CD4-positive, alpha-beta T cell (primary cell): ENCODE results near the gene USP15. TPM values are rescaled to one million over a fixed set of nuclear protein-coding genes. Genes with fewer than 3 reads are reported as not detected.

Experiments used
- ATAC-seq: fragments of 200-7000 bp; cut with Tn5 transposase; one replicate; pipeline ENCODE4 v1.10.0; 2022; ENCODE audit warnings: mild to moderate bottlenecking; ENCODE audit not compliant: poor library complexity
- CTCF ChIA-PET: fragments of 350-600 bp; sonication (Branson Sonifier 250); formaldehyde crosslinking; loops from one replicate; lab custom pipeline; 2021; ENCODE audit warnings: antibody characterized with exemption, inconsistent platforms; lab: Charles Lee
- POLR2A ChIA-PET: fragments of 350-600 bp; sonication (Branson Sonifier 250); formaldehyde crosslinking; loops from one replicate; lab custom pipeline; 2021; ENCODE audit warnings: antibody characterized with exemption, inconsistent platforms; lab: Charles Lee
- DNase-seq, 14 experiments: peaks; one replicate each; pipeline ENCODE4 v3.0.0-alpha.2; 2013 to 2020; ENCODE audit warnings: mixed read lengths in 2 of 14
- H3K27ac ChIP-seq, 2 donors: one replicate each; pipeline versions ENCODE4 v1.5.1 to v1.7.0; 2013; ENCODE audit warnings: low read length in 2 of 2, low read depth in 1 of 2, mild to moderate bottlenecking in 1 of 2
- H3K27me3 ChIP-seq, 2 experiments: 1 replicate in 1 of 2; 2 replicates in 1 of 2; pipeline versions ENCODE4 v1.6.1 to v1.7.0; 2013; ENCODE audit warnings: low read length in 2 of 2, control low read depth in 1 of 2, mild to moderate bottlenecking in 1 of 2, moderate library complexity in 1 of 2; ENCODE audit not compliant: insufficient read depth in 2 of 2, control insufficient read depth in 1 of 2
- H3K36me3 ChIP-seq: one replicate; pipeline ENCODE4 v1.6.1; 2013; ENCODE audit warnings: low read length, control low read depth; ENCODE audit not compliant: insufficient read depth
- H3K4me1 ChIP-seq: one replicate; pipeline ENCODE4 v1.6.1; 2013; ENCODE audit warnings: low read length, control low read depth; ENCODE audit not compliant: insufficient read depth
- H3K4me3 ChIP-seq: one replicate; pipeline ENCODE4 v1.5.1; 2013; ENCODE audit warnings: mild to moderate bottlenecking, low read length, moderate library complexity
- H3K9me3 ChIP-seq, 2 experiments: 1 replicate in 1 of 2; 2 replicates in 1 of 2; pipeline versions ENCODE4 v1.6.1 to v1.7.0; 2013; ENCODE audit warnings: low read length in 2 of 2, mild to moderate bottlenecking in 2 of 2, control low read depth in 1 of 2, moderate library complexity in 1 of 2; ENCODE audit not compliant: control insufficient read depth in 1 of 2, insufficient read depth in 1 of 2
- H3K27ac Mint-ChIP-seq: one replicate; pipeline ENCODE4 v1.8.0; 2020; ENCODE audit warnings: mixed read lengths
- H3K27me3 Mint-ChIP-seq: one replicate; pipeline ENCODE4 v1.8.0; 2021; ENCODE audit warnings: mixed read lengths
- H3K36me3 Mint-ChIP-seq: one replicate; pipeline ENCODE4 v1.8.0; 2021; ENCODE audit warnings: low read depth, mixed read lengths
- H3K4me1 Mint-ChIP-seq: one replicate; pipeline ENCODE4 v1.8.0; 2021; ENCODE audit warnings: low read depth, mixed read lengths
- H3K4me3 Mint-ChIP-seq: one replicate; pipeline ENCODE4 v1.8.0; 2020; ENCODE audit warnings: mild to moderate bottlenecking, mixed read lengths
- H3K9me3 Mint-ChIP-seq: one replicate; pipeline ENCODE4 v1.8.0; 2020; ENCODE audit warnings: mixed read lengths
- intact Hi-C, 2 experiments: fragments of 100-400 bp; cut with DNase I in 1 of 2; cut with micrococcal nuclease in 1 of 2; formaldehyde crosslinking; loops; one replicate each; pipeline versions ENCODE4 v1.15.1 to v1.9.0; 2023 to 2025; cut with DNase I, micrococcal nuclease
- total RNA-seq, 174 experiments: library from RNA in 2 of 174; stranded (reverse) in 2 of 174; gene quantifications; one replicate each; pipeline ENCODE4 v1.2.3 and lab custom pipeline; 2021 to 2026
- TF ChIP-seq, protein P1 (sequence below): fragments of 200-600 bp; IDR thresholded peaks from one replicate; pipeline ENCODE4 v1.8.0; 2022; ENCODE audit warnings: antibody characterized with exemption, mild to moderate bottlenecking

USP15 gene
- total RNA-seq, 2 experiments from 2014 or later, result 212 to 218 TPM

DNA sequence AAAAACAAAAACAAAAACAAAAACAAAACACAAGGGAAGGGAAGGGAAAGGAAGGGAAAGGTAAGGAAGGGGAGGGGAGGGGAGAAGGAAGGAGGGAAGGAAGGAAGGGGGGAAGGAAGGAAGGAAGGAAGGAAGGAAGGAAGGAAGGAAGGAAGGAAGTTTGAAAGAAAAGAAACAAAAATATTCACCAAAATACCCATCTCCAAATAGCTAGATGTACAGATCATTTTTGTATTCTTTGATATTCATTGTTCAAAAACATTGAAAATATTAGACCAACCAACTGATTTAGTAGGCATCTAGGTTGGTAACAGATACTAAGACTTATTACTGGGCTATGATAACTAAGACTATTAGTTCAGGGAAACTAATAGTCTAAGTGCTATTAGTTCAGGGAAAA lies 39.1 kb upstream of the USP15 start:
- Mint-ChIP-seq H3K36me3 (no peaks in the 10 kb centered on the region), H3K27ac (no peak overlapping the region), H3K9me3 (no peaks in the 10 kb centered on the region), H3K4me3 (no peak overlapping the region), H3K4me1 (peaks cover 17% of the 10 kb centered on the region), H3K27me3 (no peaks in the 10 kb centered on the region)
- ChIA-PET POLR2A (no interaction called here), CTCF (no interaction called here)
- H3K4me3 ChIP-seq, result no peak overlapping the region
- TF ChIP-seq, protein P1, sequence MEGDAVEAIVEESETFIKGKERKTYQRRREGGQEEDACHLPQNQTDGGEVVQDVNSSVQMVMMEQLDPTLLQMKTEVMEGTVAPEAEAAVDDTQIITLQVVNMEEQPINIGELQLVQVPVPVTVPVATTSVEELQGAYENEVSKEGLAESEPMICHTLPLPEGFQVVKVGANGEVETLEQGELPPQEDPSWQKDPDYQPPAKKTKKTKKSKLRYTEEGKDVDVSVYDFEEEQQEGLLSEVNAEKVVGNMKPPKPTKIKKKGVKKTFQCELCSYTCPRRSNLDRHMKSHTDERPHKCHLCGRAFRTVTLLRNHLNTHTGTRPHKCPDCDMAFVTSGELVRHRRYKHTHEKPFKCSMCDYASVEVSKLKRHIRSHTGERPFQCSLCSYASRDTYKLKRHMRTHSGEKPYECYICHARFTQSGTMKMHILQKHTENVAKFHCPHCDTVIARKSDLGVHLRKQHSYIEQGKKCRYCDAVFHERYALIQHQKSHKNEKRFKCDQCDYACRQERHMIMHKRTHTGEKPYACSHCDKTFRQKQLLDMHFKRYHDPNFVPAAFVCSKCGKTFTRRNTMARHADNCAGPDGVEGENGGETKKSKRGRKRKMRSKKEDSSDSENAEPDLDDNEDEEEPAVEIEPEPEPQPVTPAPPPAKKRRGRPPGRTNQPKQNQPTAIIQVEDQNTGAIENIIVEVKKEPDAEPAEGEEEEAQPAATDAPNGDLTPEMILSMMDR, result no peak
- no peak overlapping the region for H3K27ac ChIP-seq
- no peaks in the 10 kb centered on the region for H3K27me3 ChIP-seq
- intact Hi-C loops, result no loop called here
- no peaks in the 10 kb centered on the region for H3K4me1 ChIP-seq
- no peak for ATAC-seq
- no peak for DNase-seq
- H3K36me3 ChIP-seq, result no peaks in the 10 kb centered on the region
- peaks cover 0 to 2% of the 10 kb centered on the region in 2 experiments for H3K9me3 ChIP-seq

DNA sequence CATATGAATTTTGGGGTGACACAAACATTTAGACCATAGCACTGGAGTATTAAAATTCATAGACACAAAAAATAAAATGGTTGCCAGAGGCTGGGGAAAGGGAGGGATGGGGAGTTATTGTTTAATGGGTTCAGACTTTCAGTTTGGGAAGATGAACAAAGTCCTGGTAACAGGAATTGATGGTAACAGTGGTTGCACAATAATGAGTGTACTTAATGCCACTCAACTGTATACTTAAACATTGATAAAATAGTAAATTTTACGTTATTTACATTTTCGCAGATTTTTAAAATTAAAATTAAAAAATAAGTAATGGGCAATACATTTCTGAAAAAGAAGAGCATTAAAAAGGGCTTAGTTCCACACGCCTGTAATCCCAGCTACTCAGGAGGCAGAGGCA lies 35.6 kb upstream of the USP15 start:
- Histone ChIP-seq H3K27me3 (no peaks in the 10 kb centered on the region), H3K4me1 (no peaks in the 10 kb centered on the region), H3K36me3 (no peaks in the 10 kb centered on the region), H3K4me3 (no peak overlapping the region), H3K9me3 (peaks cover 0 to 4% of the 10 kb centered on the region in 2 experiments), H3K27ac (no peak overlapping the region)
- H3K4me3 Mint-ChIP-seq, result no peak overlapping the region
- intact Hi-C loops, result no loop called here
- no peaks in the 10 kb centered on the region for H3K36me3 Mint-ChIP-seq
- POLR2A ChIA-PET, result no interaction called here
- no peaks in the 10 kb centered on the region for H3K9me3 Mint-ChIP-seq
- CTCF ChIA-PET, result no interaction called here
- ATAC-seq (no peak), DNase-seq (no peak)
- TF ChIP-seq, protein P1, result no peak
- no peaks in the 10 kb centered on the region for H3K4me1 Mint-ChIP-seq
- H3K27me3 Mint-ChIP-seq, result no peaks in the 10 kb centered on the region
- H3K27ac Mint-ChIP-seq, result no peak overlapping the region

DNA sequence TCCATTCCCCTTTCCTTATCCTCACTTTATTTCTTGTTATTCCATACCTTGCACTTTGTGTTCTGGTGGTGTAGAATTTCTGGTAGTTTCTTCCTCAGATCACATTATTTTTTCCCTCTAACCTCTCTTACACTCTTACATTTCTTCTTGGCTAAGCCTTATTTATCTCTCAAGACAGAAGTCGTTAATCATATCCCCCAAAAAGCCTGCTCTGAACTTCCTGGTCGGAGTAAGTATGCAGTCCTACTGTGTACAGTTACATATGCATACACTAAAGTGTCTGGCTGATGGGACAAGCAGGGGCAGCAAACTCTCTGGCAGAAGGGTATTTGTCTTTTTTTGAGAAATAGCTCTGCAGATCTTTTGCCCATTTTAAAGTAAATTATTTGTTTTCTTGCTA lies 33.1 kb upstream of the USP15 start:
- ATAC-seq (no peak), DNase-seq (no peak)
- no peaks in the 10 kb centered on the region for H3K36me3 Mint-ChIP-seq
- intact Hi-C loops, result no loop called here
- H3K9me3 ChIP-seq, result peaks cover 0 to 4% of the 10 kb centered on the region in 2 experiments
- H3K27me3 Mint-ChIP-seq, result no peaks in the 10 kb centered on the region
- no peak overlapping the region for H3K27ac ChIP-seq
- no peaks in the 10 kb centered on the region for H3K27me3 ChIP-seq
- H3K4me3 ChIP-seq, result no peak overlapping the region
- H3K4me3 Mint-ChIP-seq, result no peak overlapping the region
- no peak overlapping the region for H3K27ac Mint-ChIP-seq
- TF ChIP-seq, protein P1, result no peak
- ChIA-PET POLR2A (no interaction called here), CTCF (no interaction called here)
- no peaks in the 10 kb centered on the region for H3K36me3 ChIP-seq
- peaks cover under 1% of the 10 kb centered on the region for H3K9me3 Mint-ChIP-seq
- H3K4me1 ChIP-seq, result no peaks in the 10 kb centered on the region
- H3K4me1 Mint-ChIP-seq, result no peaks in the 10 kb centered on the region
